Measurements from ENCODE around the gene TFRC.
"Not testable (repeated sequence)": the region's sequence is repeated elsewhere in the genome, so short reads cannot be mapped to it uniquely, and the experiment has no call there.

Gene TFRC

GRCh38 chr3:196104707-196105106, 22.8 kb upstream of the TFRC start:
- H3K18ac ChIP-seq (ENCODE audit: low read depth in 1 of 2, low read length in 2 of 2); H3K36me3 ChIP-seq (ENCODE audit: control insufficient read depth in 1 of 2, insufficient read depth in 2 of 2, low read depth in 1 of 2, low read length in 2 of 2); H2BK120ac ChIP-seq (ENCODE audit: low read depth, low read length); H3K27ac ChIP-seq (ENCODE audit: low read length, poor library complexity, severe bottlenecking); H2AK5ac ChIP-seq (ENCODE audit: low read length, severe bottlenecking); H2BK5ac ChIP-seq (ENCODE audit: low read depth, low read length, poor library complexity, severe bottlenecking); H3K14ac ChIP-seq (ENCODE audit: low read length in 2 of 2); H2AFZ ChIP-seq (ENCODE audit: low read depth, low read length); H3K4me2 ChIP-seq (ENCODE audit: low read length, poor library complexity, severe bottlenecking); H3K4me3 ChIP-seq (ENCODE audit: insufficient read depth in 1 of 2, low read depth in 1 of 2, low read length in 2 of 2); H3K4ac ChIP-seq (ENCODE audit: low read depth in 1 of 2, low read length in 2 of 2); H2BK12ac ChIP-seq (ENCODE audit: low read length in 2 of 2); H3K4me1 ChIP-seq (ENCODE audit: control insufficient read depth, insufficient read depth, low read depth, low read length); H3K9me3 ChIP-seq (ENCODE audit: control insufficient read depth, low read length); H3K9ac ChIP-seq (ENCODE audit: low read length); H2BK15ac ChIP-seq (ENCODE audit: low read depth, poor library complexity, severe bottlenecking); DNase-seq; H3K23ac ChIP-seq (ENCODE audit: low read length in 2 of 2); H4K8ac ChIP-seq (ENCODE audit: low read length); H3K79me1 ChIP-seq (replicated peaks; ENCODE audit: low read length, poor library complexity, severe bottlenecking); H4K91ac ChIP-seq (ENCODE audit: low read length): not testable (repeated sequence)
- H3K27me3 ChIP-seq (ENCODE audit: control insufficient read depth in 1 of 2, insufficient read depth in 1 of 2, low read length in 2 of 2), result peaks cover 5 to 28% of the 10 kb centered on the region in 2 experiments
- WGBS, result 93% methylated on average over 12 of the region's 12 CpGs

DNA sequence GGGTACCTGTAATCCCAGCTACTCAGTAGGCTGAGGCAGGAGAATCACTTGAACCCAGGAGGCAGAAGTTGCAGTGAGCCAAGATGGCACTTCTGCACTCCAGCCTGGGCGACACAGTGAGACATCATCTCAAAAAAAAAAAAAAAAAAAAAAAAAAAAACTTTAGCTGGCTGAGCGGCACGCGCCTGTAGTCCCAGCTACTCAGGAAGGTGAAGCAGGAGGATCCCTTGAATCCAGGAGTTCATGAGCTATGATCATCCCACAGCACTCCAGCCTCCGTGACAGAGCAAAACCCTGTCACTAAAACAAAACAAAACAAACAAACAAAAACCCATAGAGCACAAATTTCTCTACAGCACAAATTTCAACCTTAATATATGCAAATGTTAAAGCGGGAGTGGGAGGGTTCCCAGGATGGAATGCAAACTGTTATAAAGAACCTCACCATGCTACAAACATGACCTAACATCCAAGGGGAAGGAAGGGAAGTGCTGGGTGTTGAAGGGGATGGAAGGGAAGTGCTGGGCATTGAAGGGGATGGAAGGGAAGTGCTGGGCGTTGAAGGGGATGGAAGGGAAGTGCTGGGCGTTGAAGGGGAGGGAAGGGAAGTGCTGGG, 16.6 kb upstream of the TFRC start:
- not testable (repeated sequence) for H3K4me3 ChIP-seq (ENCODE audit: insufficient read depth in 1 of 2, low read depth in 1 of 2, low read length in 2 of 2); H4K8ac ChIP-seq (ENCODE audit: low read length); H3K4ac ChIP-seq (ENCODE audit: low read depth in 1 of 2, low read length in 2 of 2); H2BK5ac ChIP-seq (ENCODE audit: low read depth, low read length, poor library complexity, severe bottlenecking); H3K14ac ChIP-seq (ENCODE audit: low read length in 2 of 2); H3K9me3 ChIP-seq (ENCODE audit: control insufficient read depth, low read length); H3K23ac ChIP-seq (ENCODE audit: low read length in 2 of 2); H2BK120ac ChIP-seq (ENCODE audit: low read depth, low read length); H3K18ac ChIP-seq (ENCODE audit: low read depth in 1 of 2, low read length in 2 of 2); H3K36me3 ChIP-seq (ENCODE audit: control insufficient read depth in 1 of 2, insufficient read depth in 2 of 2, low read depth in 1 of 2, low read length in 2 of 2); H2AFZ ChIP-seq (ENCODE audit: low read depth, low read length); H3K4me1 ChIP-seq (ENCODE audit: control insufficient read depth, insufficient read depth, low read depth, low read length); H3K27ac ChIP-seq (ENCODE audit: low read length, poor library complexity, severe bottlenecking); H4K91ac ChIP-seq (ENCODE audit: low read length); DNase-seq; H3K4me2 ChIP-seq (ENCODE audit: low read length, poor library complexity, severe bottlenecking); H3K9ac ChIP-seq (ENCODE audit: low read length); H2BK12ac ChIP-seq (ENCODE audit: low read length in 2 of 2); H2AK5ac ChIP-seq (ENCODE audit: low read length, severe bottlenecking); H2BK15ac ChIP-seq (ENCODE audit: low read depth, poor library complexity, severe bottlenecking); H3K79me1 ChIP-seq (replicated peaks; ENCODE audit: low read length, poor library complexity, severe bottlenecking)
- 70% methylated on average over 6 of the region's 8 CpGs for WGBS
- peaks cover 22 to 32% of the 10 kb centered on the region in 2 experiments for H3K27me3 ChIP-seq (ENCODE audit: control insufficient read depth in 1 of 2, insufficient read depth in 1 of 2, low read length in 2 of 2)

- WGBS, result 89% methylated on average over 3 of the region's 5 CpGs
- no peak overlapping the region for H4K91ac ChIP-seq (ENCODE audit: low read length)
- DNase-seq, result no peak
These were observed 15.7 kb upstream of the TFRC start for GRCh38 chr3:196097373-196098154.

GRCh38 chr3:196096382-196096953, 14.6 kb upstream of the TFRC start:
- no peak overlapping the region for H2BK15ac ChIP-seq (ENCODE audit: low read depth, poor library complexity, severe bottlenecking)
- H3K4me1 ChIP-seq (ENCODE audit: control insufficient read depth, insufficient read depth, low read depth, low read length), result no peaks in the 10 kb centered on the region
- no peak overlapping the region for H2BK12ac ChIP-seq (ENCODE audit: low read length in 2 of 2)
- H3K27me3 ChIP-seq (ENCODE audit: control insufficient read depth in 1 of 2, insufficient read depth in 1 of 2, low read length in 2 of 2), result peaks cover 21 to 22% of the 10 kb centered on the region in 2 experiments
- no peak overlapping the region for H3K23ac ChIP-seq (ENCODE audit: low read length in 2 of 2)
- H3K18ac ChIP-seq (ENCODE audit: low read depth in 1 of 2, low read length in 2 of 2), result no peak overlapping the region
- DNase-seq, result no peak
- H2BK120ac ChIP-seq (ENCODE audit: low read depth, low read length), result no peak overlapping the region
- no peak overlapping the region for H2AFZ ChIP-seq (ENCODE audit: low read depth, low read length)
- H3K36me3 ChIP-seq (ENCODE audit: control insufficient read depth in 1 of 2, insufficient read depth in 2 of 2, low read depth in 1 of 2, low read length in 2 of 2), result no peaks in the 10 kb centered on the region
- H4K91ac ChIP-seq (ENCODE audit: low read length), result no peak overlapping the region
- WGBS, result 83% methylated on average over 11 of the region's 11 CpGs
- no peaks in the 10 kb centered on the region for H3K9me3 ChIP-seq (ENCODE audit: control insufficient read depth, low read length)
- H3K79me1 ChIP-seq (replicated peaks; ENCODE audit: low read length, poor library complexity, severe bottlenecking), result no peaks in the 10 kb centered on the region
- no peak overlapping the region for H3K4me2 ChIP-seq (ENCODE audit: low read length, poor library complexity, severe bottlenecking)
- H3K27ac ChIP-seq (ENCODE audit: low read length, poor library complexity, severe bottlenecking), result no peak overlapping the region
- H3K4me3 ChIP-seq (ENCODE audit: insufficient read depth in 1 of 2, low read depth in 1 of 2, low read length in 2 of 2), result no peak overlapping the region
- no peak overlapping the region for H3K4ac ChIP-seq (ENCODE audit: low read depth in 1 of 2, low read length in 2 of 2)
- H3K9ac ChIP-seq (ENCODE audit: low read length), result no peak overlapping the region
- H4K8ac ChIP-seq (ENCODE audit: low read length), result no peak overlapping the region
- no peak overlapping the region for H3K14ac ChIP-seq (ENCODE audit: low read length in 2 of 2)
- H2AK5ac ChIP-seq (ENCODE audit: low read length, severe bottlenecking), result no peak overlapping the region
- H2BK5ac ChIP-seq (ENCODE audit: low read depth, low read length, poor library complexity, severe bottlenecking), result no peak overlapping the region

More at GRCh38 chr3:196097373-196098154, 15.7 kb upstream of the TFRC start:
- Histone ChIP-seq H3K4ac (ENCODE audit: low read depth in 1 of 2, low read length in 2 of 2) (no peak overlapping the region), H2AFZ (ENCODE audit: low read depth, low read length) (no peak overlapping the region), H3K23ac (ENCODE audit: low read length in 2 of 2) (no peak overlapping the region), H3K27me3 (ENCODE audit: control insufficient read depth in 1 of 2, insufficient read depth in 1 of 2, low read length in 2 of 2) (peaks cover 22% of the 10 kb centered on the region in 2 experiments), H3K4me3 (ENCODE audit: insufficient read depth in 1 of 2, low read depth in 1 of 2, low read length in 2 of 2) (no peak overlapping the region), H3K9me3 (ENCODE audit: control insufficient read depth, low read length) (no peaks in the 10 kb centered on the region), H3K14ac (ENCODE audit: low read length in 2 of 2) (no peak overlapping the region), H3K18ac (ENCODE audit: low read depth in 1 of 2, low read length in 2 of 2) (no peak overlapping the region), H3K79me1 (replicated peaks; ENCODE audit: low read length, poor library complexity, severe bottlenecking) (no peaks in the 10 kb centered on the region), H3K9ac (ENCODE audit: low read length) (no peak overlapping the region), H2AK5ac (ENCODE audit: low read length, severe bottlenecking) (no peak overlapping the region), H2BK15ac (ENCODE audit: low read depth, poor library complexity, severe bottlenecking) (no peak overlapping the region), H2BK12ac (ENCODE audit: low read length in 2 of 2) (no peak overlapping the region), H2BK120ac (ENCODE audit: low read depth, low read length) (no peak overlapping the region), H3K4me1 (ENCODE audit: control insufficient read depth, insufficient read depth, low read depth, low read length) (no peaks in the 10 kb centered on the region), H3K27ac (ENCODE audit: low read length, poor library complexity, severe bottlenecking) (no peak overlapping the region), H3K4me2 (ENCODE audit: low read length, poor library complexity, severe bottlenecking) (no peak overlapping the region), H2BK5ac (ENCODE audit: low read depth, low read length, poor library complexity, severe bottlenecking) (no peak overlapping the region), H3K36me3 (ENCODE audit: control insufficient read depth in 1 of 2, insufficient read depth in 2 of 2, low read depth in 1 of 2, low read length in 2 of 2) (no peaks in the 10 kb centered on the region), H4K8ac (ENCODE audit: low read length) (no peak overlapping the region)

All from mesenchymal stem cell (in vitro differentiated cells and primary cell).